ENCODE results near the gene PLCD1. TPM values are rescaled to one million over a fixed set of nuclear protein-coding genes. Genes with fewer than 3 reads are reported as not detected.
"Not testable (repeated sequence)": the region's sequence is repeated elsewhere in the genome, so short reads cannot be mapped to it uniquely, and the experiment has no call there.

Gene PLCD1
- total RNA-seq, 1 donor from 2014 or later, result 68.5 TPM

DNA sequence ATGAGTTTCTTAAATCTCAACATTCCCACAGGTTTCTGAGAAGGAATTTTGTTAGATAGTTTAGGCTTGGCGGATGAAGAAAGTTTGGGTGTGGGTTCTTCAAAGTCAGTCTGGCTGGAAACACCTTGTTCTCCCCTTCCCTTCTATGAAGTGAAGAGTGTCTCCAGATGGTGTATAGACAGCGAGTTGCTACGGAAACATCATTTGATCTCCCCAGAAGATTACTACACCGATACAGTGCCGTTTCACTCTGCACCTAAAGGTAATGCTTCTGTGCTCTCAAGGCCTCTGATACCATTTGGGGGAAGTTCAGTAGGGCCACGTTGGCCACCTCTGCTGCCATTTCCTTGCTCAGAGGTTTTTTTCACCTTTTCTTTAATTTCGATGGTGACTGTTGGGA, 30.1 kb upstream of the PLCD1 start:
- Histone ChIP-seq H3K36me3 (no peaks in the 10 kb centered on the region), H3K4me1 (no peaks in the 10 kb centered on the region), H3K27ac (no peak overlapping the region), H3K27me3 (no peaks in the 10 kb centered on the region), H3K4me3 (no peak overlapping the region), H3K9me3 (no peaks in the 10 kb centered on the region)
- DNase-seq (ENCODE audit: extremely low spot score in 2 of 2), result no peak
- TF ChIP-seq, protein P1, sequence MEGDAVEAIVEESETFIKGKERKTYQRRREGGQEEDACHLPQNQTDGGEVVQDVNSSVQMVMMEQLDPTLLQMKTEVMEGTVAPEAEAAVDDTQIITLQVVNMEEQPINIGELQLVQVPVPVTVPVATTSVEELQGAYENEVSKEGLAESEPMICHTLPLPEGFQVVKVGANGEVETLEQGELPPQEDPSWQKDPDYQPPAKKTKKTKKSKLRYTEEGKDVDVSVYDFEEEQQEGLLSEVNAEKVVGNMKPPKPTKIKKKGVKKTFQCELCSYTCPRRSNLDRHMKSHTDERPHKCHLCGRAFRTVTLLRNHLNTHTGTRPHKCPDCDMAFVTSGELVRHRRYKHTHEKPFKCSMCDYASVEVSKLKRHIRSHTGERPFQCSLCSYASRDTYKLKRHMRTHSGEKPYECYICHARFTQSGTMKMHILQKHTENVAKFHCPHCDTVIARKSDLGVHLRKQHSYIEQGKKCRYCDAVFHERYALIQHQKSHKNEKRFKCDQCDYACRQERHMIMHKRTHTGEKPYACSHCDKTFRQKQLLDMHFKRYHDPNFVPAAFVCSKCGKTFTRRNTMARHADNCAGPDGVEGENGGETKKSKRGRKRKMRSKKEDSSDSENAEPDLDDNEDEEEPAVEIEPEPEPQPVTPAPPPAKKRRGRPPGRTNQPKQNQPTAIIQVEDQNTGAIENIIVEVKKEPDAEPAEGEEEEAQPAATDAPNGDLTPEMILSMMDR (IDR thresholded peaks at IDR 0.05), result no peak
- TF ChIP-seq POLR2AphosphoS5 (IDR thresholded peaks at IDR 0.05; ENCODE audit: insufficient read depth in 1 of 2, low read depth in 1 of 2), result no peak
- no peak for TF ChIP-seq POLR2A (IDR thresholded peaks at IDR 0.05)
- intact Hi-C loops (cut with DNase I), result no loop called here

DNA sequence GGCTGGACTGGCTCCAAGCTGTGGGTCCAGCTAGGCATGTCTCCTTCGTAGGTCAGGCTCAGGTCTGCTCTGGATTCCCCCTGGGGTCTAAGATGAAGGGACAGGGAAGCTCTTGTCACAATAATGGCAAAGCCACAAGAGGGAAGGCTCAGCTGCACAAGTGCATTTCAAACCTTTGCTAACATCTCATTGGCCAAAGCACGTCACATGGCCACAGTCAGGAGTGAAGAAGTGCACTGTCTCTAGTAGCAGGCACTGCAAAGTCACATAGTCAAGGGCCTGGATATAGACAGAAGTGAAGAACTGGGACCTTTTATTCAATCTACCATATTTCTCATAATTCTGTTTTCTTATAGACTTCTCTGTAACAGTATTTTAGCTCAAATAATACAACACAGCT, 29.7 kb upstream of the PLCD1 start:
- H3K27ac ChIP-seq, result no peak overlapping the region
- DNase-seq (ENCODE audit: extremely low spot score in 2 of 2), result no peak
- TF ChIP-seq POLR2A (IDR thresholded peaks at IDR 0.05) (no peak), POLR2AphosphoS5 (IDR thresholded peaks at IDR 0.05; ENCODE audit: insufficient read depth in 1 of 2, low read depth in 1 of 2) (no peak)
- TF ChIP-seq, protein P1 (IDR thresholded peaks at IDR 0.05), result no peak
- intact Hi-C loops (cut with DNase I), result no loop called here
- H3K27me3 ChIP-seq, result no peaks in the 10 kb centered on the region
- H3K4me1 ChIP-seq, result no peaks in the 10 kb centered on the region
- H3K9me3 ChIP-seq, result no peaks in the 10 kb centered on the region
- H3K36me3 ChIP-seq, result no peaks in the 10 kb centered on the region
- H3K4me3 ChIP-seq, result no peak overlapping the region

DNA sequence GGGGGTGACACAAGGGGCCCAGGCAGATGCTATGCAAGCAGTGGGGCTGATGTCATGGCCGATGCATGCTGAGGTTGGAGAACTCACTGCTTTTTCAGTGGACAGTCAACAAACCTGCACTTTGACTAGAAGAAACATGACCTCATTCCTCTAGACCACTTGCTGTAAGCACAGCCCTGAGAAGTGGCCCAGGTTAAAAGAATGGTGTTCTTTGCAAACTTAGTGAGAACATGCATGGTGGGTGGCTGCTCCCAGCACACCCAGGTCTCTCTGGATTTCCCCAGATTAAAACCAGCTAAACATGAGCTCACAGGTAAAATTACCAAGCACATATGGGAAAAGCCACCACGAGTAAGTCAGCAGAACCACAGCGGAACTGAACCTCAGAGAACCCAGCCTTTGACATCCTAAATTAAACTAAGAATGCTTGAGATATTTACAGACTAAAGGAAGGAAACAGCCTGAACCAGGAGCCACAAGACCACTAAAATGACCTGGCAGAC, 25.1 kb upstream of the PLCD1 start:
- H3K4me3 ChIP-seq, result no peak overlapping the region
- no peak overlapping the region for H3K27ac ChIP-seq
- H3K4me1 ChIP-seq, result no peaks in the 10 kb centered on the region
- intact Hi-C loops (cut with DNase I), result no loop called here
- TF ChIP-seq POLR2AphosphoS5 (IDR thresholded peaks at IDR 0.05; ENCODE audit: insufficient read depth in 1 of 2, low read depth in 1 of 2), result no peak
- TF ChIP-seq, protein P1 (IDR thresholded peaks at IDR 0.05), result no peak
- TF ChIP-seq POLR2A (IDR thresholded peaks at IDR 0.05), result no peak
- no peaks in the 10 kb centered on the region for H3K36me3 ChIP-seq
- DNase-seq (ENCODE audit: extremely low spot score in 2 of 2), result no peak
- H3K27me3 ChIP-seq, result no peaks in the 10 kb centered on the region
- no peaks in the 10 kb centered on the region for H3K9me3 ChIP-seq

DNA sequence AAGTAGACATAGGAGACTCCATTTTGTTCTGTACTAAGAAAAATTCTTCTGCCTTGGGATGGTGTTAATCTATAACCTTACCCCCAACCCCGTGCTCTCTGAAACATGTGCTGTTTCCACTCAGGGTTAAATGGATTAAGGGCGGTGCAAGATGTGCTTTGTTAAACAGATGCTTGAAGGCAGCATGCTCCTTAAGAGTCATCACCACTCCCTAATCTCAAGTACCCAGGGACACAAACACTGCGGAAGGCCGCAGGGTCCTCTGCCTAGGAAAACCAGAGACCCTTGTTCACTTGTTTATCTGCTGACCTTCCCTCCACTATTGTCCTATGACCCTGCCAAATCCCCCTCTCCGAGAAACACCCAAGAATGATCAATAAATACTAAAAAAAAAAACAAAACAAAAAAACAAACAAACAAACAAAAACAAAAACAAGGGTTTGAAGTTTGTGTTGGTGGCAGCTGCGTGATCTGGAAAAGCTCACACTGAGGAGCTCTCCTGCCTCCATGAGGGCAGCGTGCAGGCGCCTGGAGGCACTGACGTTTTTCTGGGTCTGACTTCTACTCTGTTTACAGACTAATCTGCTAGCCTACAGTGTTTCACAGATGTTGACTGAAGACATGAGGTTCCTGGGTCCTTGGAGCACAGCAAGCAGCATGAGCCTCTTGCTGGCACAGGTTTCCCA, 24.5 kb upstream of the PLCD1 start:
- H3K36me3 ChIP-seq; intact Hi-C loops (cut with DNase I); H3K9me3 ChIP-seq; H3K4me3 ChIP-seq; H3K4me1 ChIP-seq; H3K27ac ChIP-seq; DNase-seq (ENCODE audit: extremely low spot score in 2 of 2); H3K27me3 ChIP-seq: not testable (repeated sequence)

DNA sequence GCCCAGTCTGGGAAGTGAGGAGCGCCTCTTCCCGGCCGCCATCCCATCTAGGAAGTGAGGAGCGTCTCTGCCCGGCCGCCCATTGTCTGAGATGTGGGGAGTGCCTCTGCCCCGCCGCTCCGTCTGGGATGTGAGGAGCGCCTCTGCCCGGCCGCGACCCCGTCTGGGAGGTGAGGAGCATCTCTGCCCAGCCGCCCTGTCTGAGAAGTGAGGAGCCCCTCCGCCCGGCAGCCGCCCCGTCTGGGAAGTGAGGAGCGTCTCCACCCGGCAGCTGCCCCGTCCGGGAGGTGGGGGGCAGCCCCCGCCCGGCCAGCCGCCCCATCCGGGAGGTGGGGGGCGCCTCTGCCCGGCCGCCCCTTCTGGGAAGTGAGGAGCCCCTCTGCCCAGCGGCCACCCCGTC, 23.8 kb upstream of the PLCD1 start:
- H3K9me3 ChIP-seq; H3K27me3 ChIP-seq; H3K27ac ChIP-seq; DNase-seq (ENCODE audit: extremely low spot score in 2 of 2); intact Hi-C loops (cut with DNase I); H3K36me3 ChIP-seq; H3K4me1 ChIP-seq; H3K4me3 ChIP-seq: not testable (repeated sequence)

DNA sequence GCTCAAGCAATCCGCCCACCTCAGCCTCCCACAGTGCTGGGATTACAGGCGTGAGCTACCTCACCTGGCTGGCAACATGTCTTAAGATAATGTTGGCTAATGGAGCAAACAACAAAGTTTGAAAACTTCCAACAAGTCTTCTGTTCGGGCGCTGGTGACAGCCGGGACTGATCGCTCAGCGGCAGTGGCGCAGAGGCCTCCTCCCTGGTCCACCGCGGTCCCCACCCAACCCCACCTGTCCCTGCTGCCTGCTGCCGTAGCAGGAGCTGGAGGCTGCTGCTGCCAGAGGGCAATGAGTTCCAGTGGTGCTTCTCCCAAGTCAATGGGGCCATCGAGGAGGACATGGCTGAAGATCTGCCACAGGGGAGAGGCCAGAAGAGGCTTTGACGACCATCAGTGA, 21.7 kb upstream of the PLCD1 start:
- H3K36me3 ChIP-seq, result no peaks in the 10 kb centered on the region
- H3K27ac ChIP-seq, result no peak overlapping the region
- intact Hi-C loops (cut with DNase I), result no loop called here
- no peak for DNase-seq (ENCODE audit: extremely low spot score in 2 of 2)
- no peaks in the 10 kb centered on the region for H3K27me3 ChIP-seq
- H3K9me3 ChIP-seq, result no peaks in the 10 kb centered on the region
- no peak overlapping the region for H3K4me3 ChIP-seq
- no peaks in the 10 kb centered on the region for H3K4me1 ChIP-seq
- no peak for TF ChIP-seq POLR2A (IDR thresholded peaks at IDR 0.05)
- TF ChIP-seq, protein P1 (IDR thresholded peaks at IDR 0.05), result no peak
- TF ChIP-seq POLR2AphosphoS5 (IDR thresholded peaks at IDR 0.05; ENCODE audit: insufficient read depth in 1 of 2, low read depth in 1 of 2), result no peak

Measured in vagina (tissue), 2 donors.